ENCODE measurements around the gene ISLR2. TPM values are rescaled to one million over a fixed set of nuclear protein-coding genes. Genes with fewer than 3 reads are reported as not detected.

ISLR2 gene
- total RNA-seq, 4 donors from 2014 or later = 0.41 to 27.3 (median 1.4) TPM

DNA sequence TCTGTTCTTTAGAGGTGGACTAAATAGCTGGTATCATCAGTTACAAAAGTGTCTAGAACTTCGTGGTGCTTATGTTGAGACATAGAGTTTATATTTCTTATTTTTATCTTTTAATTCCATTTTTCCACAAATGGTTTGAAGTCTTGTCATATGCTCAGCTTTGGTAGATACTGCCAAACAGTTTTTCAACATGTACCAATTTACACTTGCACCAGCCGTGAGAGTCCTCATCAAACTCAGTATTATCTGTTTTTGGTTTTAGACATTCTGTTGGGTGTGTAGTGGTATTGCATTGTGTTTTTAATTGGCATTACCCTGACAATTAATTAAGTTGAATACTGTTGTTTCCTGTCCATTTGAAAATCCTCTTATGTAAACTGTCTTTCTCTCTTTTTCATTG lies 16.7 kb downstream of the ISLR2 start:
- in situ Hi-C loops (cut with MboI; ENCODE audit: low pct_ligation_motif_present in 1 of 4, low pct_unique_long_range_greater_than_20kb in 1 of 4, low sequenced_read_pairs in 3 of 4) = loop anchor here in 1 of 4 donors (25.0 kb wide), 1 partner anchor 165 kb away; no protein-coding TSS in a partner anchor
- intact Hi-C loops (cut with DNase I; ENCODE audit: low total_unique reads) = no loop called here
- H3K4me3 ChIP-seq = no peak overlapping the region

DNA sequence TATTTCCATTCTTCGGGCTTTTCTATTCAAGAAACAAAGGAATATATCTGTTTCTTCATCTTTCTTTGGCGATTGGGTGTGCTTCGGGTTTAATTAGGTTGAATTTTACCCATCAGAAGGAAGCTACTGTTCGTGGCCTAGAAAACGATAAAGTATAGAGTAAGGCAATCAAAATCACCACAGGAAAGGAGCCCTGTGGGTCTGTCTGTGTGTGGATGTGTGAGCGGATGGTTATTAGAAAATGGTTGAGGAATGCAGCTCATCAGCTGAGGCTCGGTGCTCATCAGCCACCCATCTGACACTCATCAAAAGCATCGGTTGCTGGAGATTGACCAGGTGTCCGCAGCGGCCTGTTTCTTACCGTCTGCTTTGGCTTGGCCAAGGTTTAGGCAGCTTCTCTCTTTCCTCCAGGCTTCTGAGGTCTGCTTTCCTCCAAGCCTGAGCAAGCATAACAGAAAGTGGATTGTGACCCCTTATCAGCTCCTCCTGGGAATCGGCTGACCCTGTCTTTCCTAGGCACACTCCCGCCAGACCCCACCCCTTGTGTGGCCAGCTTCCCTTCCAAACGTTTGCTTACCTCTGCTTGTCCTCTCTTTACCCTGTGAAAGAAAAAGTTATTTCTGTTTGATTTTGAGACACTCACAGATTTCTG lies 25.5 kb downstream of the ISLR2 start:
- intact Hi-C loops (cut with DNase I; ENCODE audit: low total_unique reads) (loop anchor here (10.0 kb wide), 1 partner anchor 79 kb away; the partner anchor contains the start of gene CCDC33), in situ Hi-C loops (cut with MboI; ENCODE audit: low pct_ligation_motif_present in 1 of 4, low pct_unique_long_range_greater_than_20kb in 1 of 4, low sequenced_read_pairs in 3 of 4) (no loop called here)
- no peak for DNase-seq
- H3K27me3 ChIP-seq = no peaks in the 10 kb centered on the region
- peaks cover 0 to 15% (median 6%) of the 10 kb centered on the region in 4 donors for H3K4me1 ChIP-seq
- no peak overlapping the region for H3K4me3 ChIP-seq
- WGBS, 2 donors (ENCODE audit: low coverage in 1 of 2) = 78 to 79% methylated on average over 13 to 14 of the region's 14 CpGs
- no peaks in the 10 kb centered on the region for H3K9me3 ChIP-seq
- H3K36me3 ChIP-seq = no peaks in the 10 kb centered on the region
- peak overlapping the region in 1 of 4 donors; percentile 66 for H3K27ac ChIP-seq
- TF ChIP-seq EP300 (IDR thresholded peaks at IDR 0.05; ENCODE audit: low read depth) = no peak
- TF ChIP-seq POLR2AphosphoS5 (IDR thresholded peaks at IDR 0.05) = no peak

More for the DNA sequence above, 16.7 kb downstream of the ISLR2 start:
- 45 to 60% methylated on average over 2 of the region's 2 CpGs for WGBS, 2 donors (ENCODE audit: low coverage in 1 of 2)
- no peaks in the 10 kb centered on the region for H3K4me1 ChIP-seq
- DNase-seq = no peak
- H3K27ac ChIP-seq = no peak overlapping the region
- H3K27me3 ChIP-seq = peaks cover 19% of the 10 kb centered on the region
- TF ChIP-seq POLR2A (IDR thresholded peaks at IDR 0.05) (no peak), EP300 (IDR thresholded peaks at IDR 0.05; ENCODE audit: low read depth) (no peak), POLR2AphosphoS5 (IDR thresholded peaks at IDR 0.05) (no peak)
- TF ChIP-seq, protein P1, sequence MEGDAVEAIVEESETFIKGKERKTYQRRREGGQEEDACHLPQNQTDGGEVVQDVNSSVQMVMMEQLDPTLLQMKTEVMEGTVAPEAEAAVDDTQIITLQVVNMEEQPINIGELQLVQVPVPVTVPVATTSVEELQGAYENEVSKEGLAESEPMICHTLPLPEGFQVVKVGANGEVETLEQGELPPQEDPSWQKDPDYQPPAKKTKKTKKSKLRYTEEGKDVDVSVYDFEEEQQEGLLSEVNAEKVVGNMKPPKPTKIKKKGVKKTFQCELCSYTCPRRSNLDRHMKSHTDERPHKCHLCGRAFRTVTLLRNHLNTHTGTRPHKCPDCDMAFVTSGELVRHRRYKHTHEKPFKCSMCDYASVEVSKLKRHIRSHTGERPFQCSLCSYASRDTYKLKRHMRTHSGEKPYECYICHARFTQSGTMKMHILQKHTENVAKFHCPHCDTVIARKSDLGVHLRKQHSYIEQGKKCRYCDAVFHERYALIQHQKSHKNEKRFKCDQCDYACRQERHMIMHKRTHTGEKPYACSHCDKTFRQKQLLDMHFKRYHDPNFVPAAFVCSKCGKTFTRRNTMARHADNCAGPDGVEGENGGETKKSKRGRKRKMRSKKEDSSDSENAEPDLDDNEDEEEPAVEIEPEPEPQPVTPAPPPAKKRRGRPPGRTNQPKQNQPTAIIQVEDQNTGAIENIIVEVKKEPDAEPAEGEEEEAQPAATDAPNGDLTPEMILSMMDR (IDR thresholded peaks at IDR 0.05) = no peak
- H3K36me3 ChIP-seq = no peaks in the 10 kb centered on the region
- no peaks in the 10 kb centered on the region for H3K9me3 ChIP-seq

DNA sequence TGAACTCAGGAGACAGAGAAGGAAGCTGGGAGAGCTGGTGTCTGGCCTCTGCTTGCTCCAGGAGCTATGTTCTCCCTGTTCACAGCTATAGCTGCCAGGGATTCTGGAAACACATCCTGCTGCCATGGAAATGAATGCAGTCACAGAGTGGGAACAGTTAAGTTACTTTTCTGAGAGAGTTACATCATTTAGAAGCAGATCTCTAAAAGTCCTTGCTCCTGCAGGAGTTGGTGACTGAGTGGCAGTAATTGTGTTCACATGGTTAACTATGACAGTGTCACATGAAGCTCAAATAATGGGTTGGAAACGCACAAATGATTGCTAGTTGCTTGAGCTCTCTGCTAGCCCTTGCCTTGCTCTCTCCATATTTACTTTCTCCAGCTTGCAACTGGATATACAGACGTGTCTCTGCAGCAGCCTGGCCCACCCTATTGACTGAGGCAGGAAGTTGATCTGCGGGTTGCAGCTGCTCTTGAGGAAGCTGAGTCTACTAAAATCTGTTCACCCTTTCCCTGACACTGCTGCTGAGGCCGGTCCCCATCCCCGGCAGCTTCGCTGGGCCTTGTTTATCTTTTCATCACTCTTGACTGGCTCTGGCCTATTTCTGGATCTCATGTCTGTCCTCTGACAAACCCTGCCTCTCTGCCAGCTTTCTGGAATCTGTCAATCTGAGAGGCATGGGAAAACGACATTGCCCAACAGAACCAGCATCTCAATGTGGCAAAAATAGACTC lies 26.5 kb downstream of the ISLR2 start:
- TF ChIP-seq POLR2A (IDR thresholded peaks at IDR 0.05) (no peak), POLR2AphosphoS5 (IDR thresholded peaks at IDR 0.05) (peak in 1 of 3 donors; percentile 22)
- in situ Hi-C loops (cut with MboI; ENCODE audit: low pct_ligation_motif_present in 1 of 4, low pct_unique_long_range_greater_than_20kb in 1 of 4, low sequenced_read_pairs in 3 of 4) = no loop called here
- intact Hi-C loops (cut with DNase I; ENCODE audit: low total_unique reads) = loop anchor here (10.0 kb wide), 1 partner anchor 78 kb away; the partner anchor contains the start of gene CCDC33
- Histone ChIP-seq H3K36me3 (no peaks in the 10 kb centered on the region), H3K27ac (peak overlapping the region in 3 of 4 donors; percentile 0 to 66 (median 30)), H3K4me1 (peaks cover 0 to 15% (median 6%) of the 10 kb centered on the region in 4 donors), H3K4me3 (no peak overlapping the region), H3K27me3 (no peaks in the 10 kb centered on the region), H3K9me3 (no peaks in the 10 kb centered on the region)
- 36 to 37% methylated on average over 2 to 7 of the region's 7 CpGs for WGBS, 2 donors (ENCODE audit: low coverage in 1 of 2)
- DNase-seq = no peak

DNA sequence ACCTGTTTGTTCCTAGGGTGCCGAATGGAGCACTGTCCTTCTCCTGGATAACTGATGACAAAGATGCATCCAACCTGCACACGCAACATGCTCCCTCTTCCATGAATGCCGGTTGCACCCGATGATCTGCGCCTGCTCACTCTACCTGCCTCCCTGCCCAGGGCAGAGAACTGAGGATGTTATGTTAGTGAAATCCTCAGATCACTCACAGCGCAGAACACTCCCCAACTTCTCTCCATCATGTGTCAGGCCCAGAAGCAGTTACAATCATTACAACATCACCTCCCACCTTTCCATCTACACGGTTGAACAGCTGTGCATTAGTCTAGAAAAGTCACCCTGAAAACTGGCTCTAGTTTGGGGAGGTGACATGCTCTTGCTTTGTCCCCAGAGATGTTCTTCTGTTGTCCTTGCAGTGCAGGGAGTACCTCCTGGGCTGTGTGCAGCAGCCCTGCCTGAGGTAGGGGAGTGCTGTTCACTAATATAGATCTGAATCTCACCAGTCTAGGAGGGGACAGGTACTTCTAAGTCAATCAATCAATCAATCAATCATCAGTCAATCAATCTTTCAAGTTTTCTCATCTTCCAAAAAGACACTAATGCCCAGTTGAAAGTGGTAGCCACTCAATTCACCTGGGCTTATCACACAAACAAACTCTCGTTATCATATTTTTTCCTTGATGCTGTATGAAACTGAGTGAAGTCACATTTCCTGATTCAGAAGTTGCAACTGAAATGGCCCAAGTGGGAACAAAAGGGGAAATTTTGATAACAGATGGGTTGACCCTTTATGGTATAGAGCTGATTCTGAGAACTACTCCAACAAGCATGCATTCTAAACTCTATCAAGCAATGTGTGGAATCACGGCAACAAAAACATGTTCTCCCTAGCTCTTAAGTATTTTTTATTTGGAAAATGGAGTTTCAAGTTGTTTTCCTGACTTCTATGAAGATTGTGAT lies 27.8 kb downstream of the ISLR2 start:
- H3K4me3 ChIP-seq = no peak overlapping the region
- H3K36me3 ChIP-seq = no peaks in the 10 kb centered on the region
- no peak for DNase-seq
- intact Hi-C loops (cut with DNase I; ENCODE audit: low total_unique reads) (loop anchor here (10.0 kb wide), 1 partner anchor 77 kb away; the partner anchor contains the start of gene CCDC33), in situ Hi-C loops (cut with MboI; ENCODE audit: low pct_ligation_motif_present in 1 of 4, low pct_unique_long_range_greater_than_20kb in 1 of 4, low sequenced_read_pairs in 3 of 4) (no loop called here)
- peaks cover 0 to 15% (median 6%) of the 10 kb centered on the region in 4 donors for H3K4me1 ChIP-seq
- WGBS, 2 donors (ENCODE audit: low coverage in 1 of 2) = 85 to 90% methylated on average over 2 to 9 of the region's 9 CpGs
- no peaks in the 10 kb centered on the region for H3K27me3 ChIP-seq
- H3K27ac ChIP-seq = no peak overlapping the region
- TF ChIP-seq POLR2AphosphoS5 (IDR thresholded peaks at IDR 0.05) = no peak
- TF ChIP-seq EP300 (IDR thresholded peaks at IDR 0.05; ENCODE audit: low read depth) = no peak
- TF ChIP-seq, protein P1 (IDR thresholded peaks at IDR 0.05) = no peak
- H3K9me3 ChIP-seq = no peaks in the 10 kb centered on the region

Data from transverse colon (tissue), 4 donors.